HepG2 (cell line): ENCODE measurements around the gene USP8. TPM values are rescaled to one million over a fixed set of nuclear protein-coding genes. Genes with fewer than 3 reads are reported as not detected.
A peak's percentile ranks its signal among the peaks of the same experiment; 100 is the strongest.

Experiments
- BHLHE40 ChIP-seq: IDR thresholded peaks from 2 replicates; pipeline ENCODE4 v1.6.1; 2011; ENCODE audit warnings: low read length, improper control_type of control experiment
- CREM ChIP-seq, 2 experiments: sonication (generic) in 1 of 2; formaldehyde crosslinking in 1 of 2; IDR thresholded peaks; 2 replicates each; pipeline versions ENCODE4 v1.4.0 to v1.6.1; 2016 to 2020; ENCODE audit warnings: antibody characterized with exemption in 1 of 2, mild to moderate bottlenecking in 1 of 2, missing genetic modification reagents in 1 of 2
- DNMT3B ChIP-seq: conservative IDR thresholded peaks from 2 replicates; pipeline ENCODE4 v1.6.1; 2016; ENCODE audit warnings: missing biosample characterization, control low read depth
- FLYWCH1 ChIP-seq: sonication (generic); formaldehyde crosslinking; IDR thresholded peaks from 2 replicates; pipeline ENCODE4 v1.8.1; 2023; ENCODE audit warnings: mild to moderate bottlenecking, missing genetic modification reagents
- HIC2 ChIP-seq: sonication (generic); formaldehyde crosslinking; IDR thresholded peaks from 2 replicates; pipeline ENCODE4 v1.9.0; 2022; ENCODE audit warnings: low read depth, missing genetic modification reagents
- HNF4G ChIP-seq, 2 experiments: sonication (generic) in 1 of 2; formaldehyde crosslinking in 1 of 2; IDR thresholded peaks; 2 replicates each; pipeline versions ENCODE4 v1.4.0 to v1.6.1; 2011 to 2020; ENCODE audit warnings: borderline replicate concordance in 2 of 2, low read depth in 2 of 2, mild to moderate bottlenecking in 2 of 2, low read length in 1 of 2, missing genetic modification reagents in 1 of 2, moderate library complexity in 1 of 2
- KDM4B ChIP-seq: sonication (generic); formaldehyde crosslinking; IDR thresholded peaks from 2 replicates; pipeline ENCODE4 v1.4.0; 2020; ENCODE audit warnings: missing genetic modification reagents
- KLF11 ChIP-seq: IDR thresholded peaks from 2 replicates; pipeline ENCODE4 v1.6.1; 2016; ENCODE audit warnings: missing compliant biosample characterization
- LRRFIP1 ChIP-seq: sonication (generic); formaldehyde crosslinking; conservative IDR thresholded peaks from 2 replicates; pipeline ENCODE4 v1.4.0; 2020; ENCODE audit warnings: missing genetic modification reagents
- RBM39 ChIP-seq: fragments of 200-400 bp; formaldehyde crosslinking; IDR thresholded peaks from one replicate; pipeline ENCODE4 v1.6.1; 2018; ENCODE audit warnings: antibody characterized with exemption, mild to moderate bottlenecking, low read depth, low read length; ENCODE audit not compliant: poor library complexity, severe bottlenecking
- TAF1 ChIP-seq: sonication (generic); formaldehyde crosslinking; IDR thresholded peaks from 2 replicates; pipeline ENCODE4 v1.4.0; 2020; ENCODE audit warnings: missing genetic modification reagents
- ZHX1 ChIP-seq: sonication (generic); formaldehyde crosslinking; IDR thresholded peaks from 2 replicates; pipeline ENCODE4 v1.8.1; 2022; ENCODE audit warnings: low read depth, mild to moderate bottlenecking, missing genetic modification reagents
- ZNF329 ChIP-seq: sonication (generic); formaldehyde crosslinking; IDR thresholded peaks from 2 replicates; pipeline ENCODE4 v1.9.0; 2021; ENCODE audit warnings: low read depth, mild to moderate bottlenecking, missing genetic modification reagents
- polyA plus RNA-seq, 8 experiments: library from polyadenylated mRNA; depleted of rRNA in 3 of 8; stranded (reverse) in 7 of 8; unstranded in 1 of 8; fragments of >200 nt; fragmentation: Illumina TruSeq in 4 of 8; extraction: Trizol in 4 of 8; gene quantifications; 2 replicates each; pipeline versions ENCODE4 v1.2.1 to v1.2.3, GENCODE V29; 2011 to 2016; ENCODE audit warnings: low read depth in 4 of 8, missing spikeins in 1 of 8, mixed read lengths in 1 of 8; ENCODE audit not compliant: insufficient read depth in 1 of 8
- total RNA-seq, 5 experiments: library from RNA; depleted of rRNA; stranded (reverse); fragments of >200 nt; fragmentation: Illumina TruSeq; extraction: Trizol; gene quantifications; 2 replicates each; pipeline ENCODE4 v1.2.3, GENCODE V29; 2016; ENCODE audit warnings: low read depth in 1 of 5

USP8 gene
- total and polyA plus RNA-seq, 2 of the 13 experiments (the other 11 are each of a cell fraction or from before 2014, with no cell fraction given) = 36.4 to 50.7 TPM

GRCh38 chr15:50424066-50424890, at the start of gene USP8 (continued):
- 0 out of 2 replicates have a peak, but pooled peaks have one; percentile 12 for TF ChIP-seq BHLHE40
- no peak for TF ChIP-seq FLYWCH1 (CRISPR knock-in tag)
- TF ChIP-seq KDM4B (CRISPR knock-in tag) = no peak; the same call in 1 of the 2 replicates
- TF ChIP-seq CREM (IDR thresholded peaks at IDR 0.05) = peak; percentile 97
- TF ChIP-seq CREM (CRISPR knock-in tag; IDR thresholded peaks at IDR 0.05) = peak; percentile 63; the same call in 1 of the 2 replicates
- TF ChIP-seq RBM39 = peak; percentile 80
- no peak for TF ChIP-seq ZNF329
- TF ChIP-seq HIC2 (CRISPR knock-in tag) = peak; percentile 17; the same call in 1 of the 2 replicates
- TF ChIP-seq DNMT3B (CRISPR knock-in tag) = 0 out of 2 replicates have a peak, but pooled peaks have one; percentile 28
- TF ChIP-seq KLF11 (CRISPR knock-in tag) = peak; percentile 28; the same call in 1 of the 2 replicates
- 0 out of 2 replicates have a peak, but pooled peaks have one; percentile 60 for TF ChIP-seq LRRFIP1 (CRISPR knock-in tag)
- peak; percentile 91 for TF ChIP-seq TAF1 (CRISPR knock-in tag)
- no peak for TF ChIP-seq ZHX1
- TF ChIP-seq HNF4G (IDR thresholded peaks at IDR 0.05; ENCODE audit: borderline replicate concordance, low read depth, low read length) = 0 out of 2 replicates have a peak, but pooled peaks have one; percentile 31
- TF ChIP-seq HNF4G (CRISPR knock-in tag; IDR thresholded peaks at IDR 0.05; ENCODE audit: borderline replicate concordance, low read depth) = 0 out of 2 replicates have a peak, but pooled peaks have one; percentile 75
